ENCODE measurements around the gene MFAP4. TPM values are rescaled to one million over a fixed set of nuclear protein-coding genes. Genes with fewer than 3 reads are reported as not detected.

MFAP4 gene
- total RNA-seq, 1 experiment from 2014 or later: not detected

GRCh38 chr17:19412510-19412909 lies 25.5 kb upstream of the MFAP4 start:
- H3K27ac ChIP-seq (ENCODE audit: low read length): no peak overlapping the region
- ChIA-PET CTCF (no interaction called here), POLR2A (ENCODE audit: unreplicated experiment) (no interaction called here)
- H3K36me3 ChIP-seq (ENCODE audit: low read depth, low read length): no peaks in the 10 kb centered on the region
- H3K4me3 ChIP-seq (ENCODE audit: low read length): no peak overlapping the region
- intact Hi-C loops (cut with micrococcal nuclease): no loop called here
- no peak for ATAC-seq
- H3K4me2 ChIP-seq (ENCODE audit: low read length): no peak overlapping the region
- no peak for DNase-seq
- H3K79me2 ChIP-seq (ENCODE audit: low read length): no peaks in the 10 kb centered on the region
- TF ChIP-seq, protein P1, sequence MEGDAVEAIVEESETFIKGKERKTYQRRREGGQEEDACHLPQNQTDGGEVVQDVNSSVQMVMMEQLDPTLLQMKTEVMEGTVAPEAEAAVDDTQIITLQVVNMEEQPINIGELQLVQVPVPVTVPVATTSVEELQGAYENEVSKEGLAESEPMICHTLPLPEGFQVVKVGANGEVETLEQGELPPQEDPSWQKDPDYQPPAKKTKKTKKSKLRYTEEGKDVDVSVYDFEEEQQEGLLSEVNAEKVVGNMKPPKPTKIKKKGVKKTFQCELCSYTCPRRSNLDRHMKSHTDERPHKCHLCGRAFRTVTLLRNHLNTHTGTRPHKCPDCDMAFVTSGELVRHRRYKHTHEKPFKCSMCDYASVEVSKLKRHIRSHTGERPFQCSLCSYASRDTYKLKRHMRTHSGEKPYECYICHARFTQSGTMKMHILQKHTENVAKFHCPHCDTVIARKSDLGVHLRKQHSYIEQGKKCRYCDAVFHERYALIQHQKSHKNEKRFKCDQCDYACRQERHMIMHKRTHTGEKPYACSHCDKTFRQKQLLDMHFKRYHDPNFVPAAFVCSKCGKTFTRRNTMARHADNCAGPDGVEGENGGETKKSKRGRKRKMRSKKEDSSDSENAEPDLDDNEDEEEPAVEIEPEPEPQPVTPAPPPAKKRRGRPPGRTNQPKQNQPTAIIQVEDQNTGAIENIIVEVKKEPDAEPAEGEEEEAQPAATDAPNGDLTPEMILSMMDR (conservative IDR thresholded peaks at IDR 0.05; ENCODE audit: low read depth, low read length): no peak
- TF ChIP-seq EZH2 (IDR thresholded peaks at IDR 0.05; ENCODE audit: low read length, unreplicated experiment) (no peak), EZH2phosphoT487 (IDR thresholded peaks at IDR 0.05; ENCODE audit: borderline replicate concordance, low read length) (no peak)
- no peak overlapping the region for H2AFZ ChIP-seq (ENCODE audit: low read length)
- no peaks in the 10 kb centered on the region for H3K27me3 ChIP-seq (ENCODE audit: low read length)
- H3K4me1 ChIP-seq (ENCODE audit: insufficient read depth, low read length): no peaks in the 10 kb centered on the region
- no peaks in the 10 kb centered on the region for H4K20me1 ChIP-seq (ENCODE audit: low read length)
- no peaks in the 10 kb centered on the region for H3F3A ChIP-seq (ENCODE audit: low read length, unreplicated experiment)
- H3K9me3 ChIP-seq (ENCODE audit: low read length): no peaks in the 10 kb centered on the region
- no peaks in the 10 kb centered on the region for H3K9me2 ChIP-seq (replicated peaks; ENCODE audit: low read length)
- BruUV-seq (replicated peaks): no TSS peak
- H3K9ac ChIP-seq (ENCODE audit: low read length): no peak overlapping the region

DNA sequence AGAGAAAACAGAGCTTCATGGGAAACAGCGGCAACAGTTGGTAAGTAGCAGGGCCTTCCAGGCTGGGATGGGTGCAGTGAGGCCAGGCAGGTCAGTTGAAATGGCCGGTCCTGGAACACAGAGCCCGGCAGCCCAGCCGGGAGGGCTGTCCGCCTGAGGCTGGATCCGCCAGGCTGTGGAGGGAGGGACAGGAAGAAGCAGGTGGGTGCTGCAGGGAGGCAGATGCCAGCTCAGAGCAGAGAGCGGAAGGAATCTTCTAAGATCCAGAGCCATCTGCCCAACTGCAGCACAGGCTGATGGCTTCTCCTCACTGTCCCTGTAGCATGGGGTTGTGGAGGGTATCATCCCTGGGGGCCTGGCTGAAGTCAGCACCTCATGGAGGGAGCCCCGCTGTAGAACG lies 24.6 kb upstream of the MFAP4 start:
- no peaks in the 10 kb centered on the region for H3K36me3 ChIP-seq (ENCODE audit: low read depth, low read length)
- no peaks in the 10 kb centered on the region for H3K27me3 ChIP-seq (ENCODE audit: low read length)
- no peak overlapping the region for H3K27ac ChIP-seq (ENCODE audit: low read length)
- ChIA-PET CTCF (no interaction called here), POLR2A (ENCODE audit: unreplicated experiment) (no interaction called here)
- H3K79me2 ChIP-seq (ENCODE audit: low read length): no peaks in the 10 kb centered on the region
- no peaks in the 10 kb centered on the region for H3F3A ChIP-seq (ENCODE audit: low read length, unreplicated experiment)
- no peak for TF ChIP-seq EZH2phosphoT487 (IDR thresholded peaks at IDR 0.05; ENCODE audit: borderline replicate concordance, low read length)
- TF ChIP-seq, protein P1 (conservative IDR thresholded peaks at IDR 0.05; ENCODE audit: low read depth, low read length): no peak
- TF ChIP-seq EZH2 (IDR thresholded peaks at IDR 0.05; ENCODE audit: low read length, unreplicated experiment): no peak
- ATAC-seq (no peak), DNase-seq (no peak)
- no peaks in the 10 kb centered on the region for H3K9me3 ChIP-seq (ENCODE audit: low read length)
- H3K9me2 ChIP-seq (replicated peaks; ENCODE audit: low read length): no peaks in the 10 kb centered on the region
- H3K4me3 ChIP-seq (ENCODE audit: low read length): no peak overlapping the region
- H2AFZ ChIP-seq (ENCODE audit: low read length): no peak overlapping the region
- no peaks in the 10 kb centered on the region for H3K4me1 ChIP-seq (ENCODE audit: insufficient read depth, low read length)
- H3K4me2 ChIP-seq (ENCODE audit: low read length): no peak overlapping the region
- BruUV-seq (replicated peaks): no TSS peak
- no peaks in the 10 kb centered on the region for H4K20me1 ChIP-seq (ENCODE audit: low read length)
- no peak overlapping the region for H3K9ac ChIP-seq (ENCODE audit: low read length)
- intact Hi-C loops (cut with micrococcal nuclease): no loop called here

GRCh38 chr17:19410875-19411620 lies 24.1 kb upstream of the MFAP4 start, which contains the start of gene RNF112:
TSS of gene RNF112 (plus strand) at chr17:19411232. CDS start at chr17:19411409, 177 bp downstream.
- no peak within 1 kb of the TSS for H2AFZ ChIP-seq (ENCODE audit: low read length)
- intact Hi-C loops (cut with micrococcal nuclease): no loop called here
- no peaks in the 10 kb centered on the region for H3K9me3 ChIP-seq (ENCODE audit: low read length)
- BruUV-seq (replicated peaks): no TSS peak
- H3K79me2 ChIP-seq (ENCODE audit: low read length): no peaks in the 10 kb centered on the region
- ATAC-seq (no peak), DNase-seq (no peak)
- no peaks in the 10 kb centered on the region for H3K9me2 ChIP-seq (replicated peaks; ENCODE audit: low read length)
- H3K27me3 ChIP-seq (ENCODE audit: low read length): no peaks in the 10 kb centered on the region
- no peaks in the 10 kb centered on the region for H3K36me3 ChIP-seq (ENCODE audit: low read depth, low read length)
- CTCF ChIA-PET: no interaction called here
- H3K4me3 ChIP-seq (ENCODE audit: low read length): no peak within 1 kb of the TSS
- no peak within 1 kb of the TSS for H3K4me2 ChIP-seq (ENCODE audit: low read length)
- H3F3A ChIP-seq (ENCODE audit: low read length, unreplicated experiment): no peaks in the 10 kb centered on the region
- no peak within 1 kb of the TSS for H3K9ac ChIP-seq (ENCODE audit: low read length)
- TF ChIP-seq, protein P1 (conservative IDR thresholded peaks at IDR 0.05; ENCODE audit: low read depth, low read length): no peak
- no peak for TF ChIP-seq EZH2 (IDR thresholded peaks at IDR 0.05; ENCODE audit: low read length, unreplicated experiment)
- TF ChIP-seq EZH2phosphoT487 (IDR thresholded peaks at IDR 0.05; ENCODE audit: borderline replicate concordance, low read length): no peak
- no peaks in the 10 kb centered on the region for H3K4me1 ChIP-seq (ENCODE audit: insufficient read depth, low read length)
- POLR2A ChIA-PET (ENCODE audit: unreplicated experiment): no interaction called here
- no peak within 1 kb of the TSS for H3K27ac ChIP-seq (ENCODE audit: low read length)
- no peaks in the 10 kb centered on the region for H4K20me1 ChIP-seq (ENCODE audit: low read length)
